Measurements from ENCODE around the gene ZBTB42.
"Not testable (repeated sequence)": the region's sequence is repeated elsewhere in the genome, so short reads cannot be mapped to it uniquely, and the experiment has no call there.

ZBTB42 gene

DNA sequence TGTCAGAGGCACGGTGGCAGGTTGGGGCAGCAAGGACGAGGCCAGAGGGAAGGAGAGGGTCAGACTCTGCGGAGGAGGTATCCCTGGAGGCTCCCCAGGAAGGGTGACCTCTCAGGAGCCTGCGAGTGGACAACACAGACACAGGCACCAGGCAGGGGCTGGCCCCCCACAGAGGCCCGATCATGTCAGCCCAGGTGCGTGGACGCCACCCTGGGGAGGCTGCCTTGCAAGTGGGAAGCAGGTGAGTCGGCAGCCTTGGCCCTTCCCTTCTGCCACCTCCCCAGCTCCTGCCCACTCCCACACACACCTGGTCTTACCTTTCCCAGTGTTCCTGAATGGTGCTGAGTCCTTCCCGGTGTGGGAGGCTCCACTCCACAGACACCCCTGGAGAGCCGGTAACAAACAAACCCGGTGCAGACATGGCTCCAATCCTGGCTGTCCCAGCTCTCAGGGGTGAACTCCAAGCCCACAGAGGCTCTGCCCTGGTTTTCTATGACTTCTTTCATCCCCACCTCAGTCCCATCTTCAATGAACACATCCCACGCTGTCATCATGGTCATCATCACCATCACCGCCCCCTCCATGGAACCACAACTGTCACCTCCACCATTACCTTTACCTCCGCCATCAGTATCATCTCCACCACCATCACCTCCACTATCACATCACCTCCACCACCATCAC is 5.2 kb downstream of the ZBTB42 start:
- DNase-seq (ENCODE audit: low read depth) = no peak
- TF ChIP-seq, protein P1, sequence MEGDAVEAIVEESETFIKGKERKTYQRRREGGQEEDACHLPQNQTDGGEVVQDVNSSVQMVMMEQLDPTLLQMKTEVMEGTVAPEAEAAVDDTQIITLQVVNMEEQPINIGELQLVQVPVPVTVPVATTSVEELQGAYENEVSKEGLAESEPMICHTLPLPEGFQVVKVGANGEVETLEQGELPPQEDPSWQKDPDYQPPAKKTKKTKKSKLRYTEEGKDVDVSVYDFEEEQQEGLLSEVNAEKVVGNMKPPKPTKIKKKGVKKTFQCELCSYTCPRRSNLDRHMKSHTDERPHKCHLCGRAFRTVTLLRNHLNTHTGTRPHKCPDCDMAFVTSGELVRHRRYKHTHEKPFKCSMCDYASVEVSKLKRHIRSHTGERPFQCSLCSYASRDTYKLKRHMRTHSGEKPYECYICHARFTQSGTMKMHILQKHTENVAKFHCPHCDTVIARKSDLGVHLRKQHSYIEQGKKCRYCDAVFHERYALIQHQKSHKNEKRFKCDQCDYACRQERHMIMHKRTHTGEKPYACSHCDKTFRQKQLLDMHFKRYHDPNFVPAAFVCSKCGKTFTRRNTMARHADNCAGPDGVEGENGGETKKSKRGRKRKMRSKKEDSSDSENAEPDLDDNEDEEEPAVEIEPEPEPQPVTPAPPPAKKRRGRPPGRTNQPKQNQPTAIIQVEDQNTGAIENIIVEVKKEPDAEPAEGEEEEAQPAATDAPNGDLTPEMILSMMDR (IDR thresholded peaks at IDR 0.05; ENCODE audit: control insufficient read depth, extremely low read depth, insufficient read depth) = no peak
- H3K4me3 ChIP-seq (ENCODE audit: low read depth, low read length) = no peak overlapping the region

DNA sequence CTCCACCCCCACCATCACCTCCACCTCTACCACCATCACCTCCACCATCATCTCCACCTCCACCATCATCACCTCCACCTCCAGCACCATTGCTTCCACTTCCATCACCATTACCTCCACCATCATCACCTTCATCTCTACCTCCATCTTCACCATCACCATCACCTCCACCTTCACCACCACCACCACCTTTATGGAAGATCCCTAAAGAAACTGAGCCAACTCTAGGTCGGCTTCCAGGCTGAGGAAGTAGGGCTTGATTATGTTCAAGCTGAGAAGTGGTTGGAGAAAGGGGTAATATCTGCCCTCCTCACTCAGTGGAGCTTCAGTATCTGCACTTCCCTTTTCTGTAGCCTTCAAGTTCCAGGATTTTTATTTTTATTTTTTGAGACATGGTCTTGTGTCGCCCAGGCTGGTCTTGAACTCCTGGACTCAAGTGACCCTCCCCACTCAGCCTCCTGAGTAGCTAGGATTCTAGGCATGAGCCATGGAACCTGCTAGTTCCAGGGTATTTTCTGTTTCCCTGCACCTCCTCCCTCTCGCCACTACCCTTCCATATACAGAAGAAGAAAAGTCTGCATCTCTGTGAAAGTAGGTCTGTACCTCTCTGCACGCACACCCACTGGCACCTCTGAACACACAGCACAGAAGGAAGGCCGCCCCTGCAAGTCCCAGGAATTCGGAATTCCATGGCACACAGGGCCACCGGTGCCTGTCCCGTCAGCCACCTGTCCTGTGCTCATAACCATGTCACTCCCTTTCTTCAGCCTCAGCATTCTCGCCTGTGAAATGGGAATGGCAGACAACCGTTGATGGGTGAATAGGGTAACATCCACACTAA is 5.9 kb downstream of the ZBTB42 start:
- TF ChIP-seq, protein P1 (IDR thresholded peaks at IDR 0.05; ENCODE audit: control insufficient read depth, extremely low read depth, insufficient read depth) = no peak
- no peak for DNase-seq (ENCODE audit: low read depth)
- H3K4me3 ChIP-seq (ENCODE audit: low read depth, low read length) = no peak overlapping the region

DNA sequence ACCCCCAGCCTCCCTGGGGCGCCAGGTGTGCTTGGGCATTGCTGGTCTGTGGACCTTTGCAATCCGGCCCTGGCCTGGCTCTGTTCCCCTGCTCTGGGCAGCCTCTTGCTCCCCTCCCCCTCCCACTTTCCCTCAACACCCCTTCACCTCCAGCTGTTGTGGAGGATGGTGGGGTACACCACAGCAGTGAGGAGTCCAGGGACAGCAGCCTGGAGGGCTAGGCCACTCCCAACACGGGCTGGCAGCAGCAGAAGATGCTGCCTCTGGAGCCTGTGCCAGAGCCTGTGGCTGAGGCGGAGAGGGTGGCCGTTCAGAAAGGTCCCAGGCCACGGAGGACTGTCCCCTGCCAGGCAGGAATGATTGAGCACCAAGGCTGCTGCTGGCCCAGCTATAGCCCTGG is 7.6 kb downstream of the ZBTB42 start:
- no peak for DNase-seq (ENCODE audit: low read depth)
- TF ChIP-seq, protein P1 (IDR thresholded peaks at IDR 0.05; ENCODE audit: control insufficient read depth, extremely low read depth, insufficient read depth) = no peak
- no peak overlapping the region for H3K4me3 ChIP-seq (ENCODE audit: low read depth, low read length)

DNA sequence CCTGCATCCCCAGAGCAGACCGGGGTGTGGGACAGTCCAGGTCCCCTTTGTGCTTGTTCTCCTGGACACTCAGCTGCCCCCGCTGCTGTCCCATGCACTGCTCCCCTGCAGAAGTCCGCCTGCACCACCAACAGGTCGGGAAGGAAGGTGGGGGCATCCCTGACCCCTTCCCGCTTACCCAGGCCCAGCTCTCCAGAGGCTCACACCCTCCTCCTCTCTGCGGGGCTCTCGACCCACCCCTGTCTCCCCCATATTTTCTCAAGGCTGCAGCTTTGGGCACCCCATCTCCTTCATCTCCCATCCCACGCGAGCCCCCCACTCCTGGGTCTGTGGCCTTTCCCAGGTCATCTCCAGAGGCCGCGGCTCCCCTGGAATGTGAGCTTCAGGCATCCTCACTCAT is 9.4 kb downstream of the ZBTB42 start:
- TF ChIP-seq, protein P1 (IDR thresholded peaks at IDR 0.05; ENCODE audit: control insufficient read depth, extremely low read depth, insufficient read depth) = no peak
- H3K4me3 ChIP-seq (ENCODE audit: low read depth, low read length) = no peak overlapping the region
- DNase-seq (ENCODE audit: low read depth) = no peak

DNA sequence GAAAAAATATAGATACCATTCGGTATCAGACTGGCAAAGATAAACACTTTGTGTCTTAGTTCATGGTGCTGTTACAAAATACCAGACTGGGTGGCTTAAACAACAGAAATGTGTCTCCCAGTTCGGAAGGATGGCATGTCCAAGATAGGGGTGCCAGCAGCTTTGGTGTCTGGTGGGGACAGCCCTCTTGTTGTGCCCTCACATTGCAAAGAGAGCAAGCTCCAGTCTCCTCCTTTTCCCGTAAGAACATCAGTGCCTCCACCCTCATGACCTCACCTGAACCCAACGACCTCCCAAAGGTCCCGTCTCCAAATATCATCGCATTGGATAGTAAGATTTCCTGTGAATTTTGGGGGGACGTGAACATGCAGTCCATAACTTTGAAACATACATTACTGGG is 12.4 kb downstream of the ZBTB42 start:
- TF ChIP-seq, protein P1 (IDR thresholded peaks at IDR 0.05; ENCODE audit: control insufficient read depth, extremely low read depth, insufficient read depth) = no peak
- DNase-seq (ENCODE audit: low read depth) = no peak
- H3K4me3 ChIP-seq (ENCODE audit: low read depth, low read length) = no peak overlapping the region

DNA sequence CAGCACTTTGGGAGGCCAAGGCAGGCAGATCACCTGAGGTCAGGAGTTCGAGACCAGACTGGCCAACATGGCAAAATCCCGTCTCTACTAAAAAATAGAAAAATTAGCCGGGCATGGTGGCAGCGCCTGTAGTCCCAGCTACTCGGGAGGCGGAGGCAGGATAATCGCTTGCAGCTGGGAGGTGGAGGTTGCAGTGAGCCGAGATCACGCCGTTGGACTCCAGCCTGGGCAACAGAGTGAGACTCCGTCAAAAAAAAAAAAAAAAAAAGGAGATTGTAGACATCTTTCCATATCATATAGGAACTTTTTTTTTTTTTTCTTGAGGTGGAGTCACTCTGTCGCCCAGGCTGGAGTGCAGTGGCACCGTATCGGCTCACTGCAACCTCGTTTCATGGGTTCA is 13.8 kb downstream of the ZBTB42 start:
- peak overlapping the region; percentile 87 for H3K4me3 ChIP-seq (ENCODE audit: low read depth, low read length)
- not testable (repeated sequence) for DNase-seq (ENCODE audit: low read depth)

DNA sequence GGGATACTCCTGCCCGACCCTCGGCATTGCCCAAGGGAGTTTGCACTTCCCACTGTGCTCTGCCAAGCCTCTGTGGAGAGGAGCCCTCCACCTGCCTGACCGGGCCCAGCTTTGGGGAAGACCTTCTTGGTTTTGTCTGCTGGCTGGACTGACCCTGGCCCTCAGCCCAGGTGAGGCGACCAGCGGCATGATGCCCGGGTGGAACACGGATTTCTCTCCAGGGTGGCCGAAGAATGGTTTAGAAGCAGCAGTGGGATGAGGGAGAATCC is 15.6 kb downstream of the ZBTB42 start:
- TF ChIP-seq, protein P1 (IDR thresholded peaks at IDR 0.05; ENCODE audit: control insufficient read depth, extremely low read depth, insufficient read depth) = no peak
- no peak for DNase-seq (ENCODE audit: low read depth)

More for the DNA sequence above, 15.6 kb downstream of the ZBTB42 start:
- peak overlapping the region; percentile 87 for H3K4me3 ChIP-seq (ENCODE audit: low read depth, low read length)

Measured in LNCaP clone FGC (cell line).